T-helper 1 cell treated with Interleukin-12 subunit alpha and Interleukin-12 subunit beta and Interleukin-4 antibody, amounts not matched to agents 30 ng/mL and 1 ng/mL, for 36 hours (primary cell): ENCODE data around the gene DCLK1. TPM values are rescaled to one million over a fixed set of nuclear protein-coding genes. Genes with fewer than 3 reads are reported as not detected.

ENCODE experiments used
- intact Hi-C: fragments of 100-400 bp; cut with micrococcal nuclease; formaldehyde crosslinking; loops from one replicate; pipeline ENCODE4 v1.15.1; 2024
- total RNA-seq: library from RNA; stranded (reverse); gene quantifications from 2 replicates; pipeline ENCODE4 v1.2.3, GENCODE V29; 2022

Gene DCLK1
- total RNA-seq: not detected in 2 replicates

- intact Hi-C loops: no loop called here
Observed at GRCh38 chr13:36131222-36131930, at the start of gene DCLK1. Gene DCLK1, minus strand, starts transcription at chr13:36131382.

DNA sequence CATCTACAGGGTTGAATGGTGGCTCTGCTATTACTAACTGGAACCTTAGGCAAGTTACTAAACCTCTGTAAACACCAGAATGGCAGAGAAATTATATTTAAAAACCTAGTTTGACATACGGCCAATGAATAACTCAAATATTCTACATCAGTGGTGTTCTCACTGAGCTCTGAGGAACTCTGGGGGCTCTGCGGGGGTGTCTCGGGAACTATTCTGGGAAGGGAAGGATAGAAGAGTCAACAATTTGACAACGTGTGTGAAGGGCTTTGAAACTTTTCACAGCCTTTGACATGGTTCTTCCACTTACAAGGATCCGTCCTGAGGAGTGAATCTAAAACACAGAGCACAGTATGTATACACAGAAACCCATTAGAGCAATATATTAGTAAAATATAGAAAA, 44.4 kb upstream of the DCLK1 start:
- intact Hi-C loops: no loop called here

GRCh38 chr13:36174923-36175322, 43.7 kb upstream of the DCLK1 start:
- intact Hi-C loops: no loop called here

DNA sequence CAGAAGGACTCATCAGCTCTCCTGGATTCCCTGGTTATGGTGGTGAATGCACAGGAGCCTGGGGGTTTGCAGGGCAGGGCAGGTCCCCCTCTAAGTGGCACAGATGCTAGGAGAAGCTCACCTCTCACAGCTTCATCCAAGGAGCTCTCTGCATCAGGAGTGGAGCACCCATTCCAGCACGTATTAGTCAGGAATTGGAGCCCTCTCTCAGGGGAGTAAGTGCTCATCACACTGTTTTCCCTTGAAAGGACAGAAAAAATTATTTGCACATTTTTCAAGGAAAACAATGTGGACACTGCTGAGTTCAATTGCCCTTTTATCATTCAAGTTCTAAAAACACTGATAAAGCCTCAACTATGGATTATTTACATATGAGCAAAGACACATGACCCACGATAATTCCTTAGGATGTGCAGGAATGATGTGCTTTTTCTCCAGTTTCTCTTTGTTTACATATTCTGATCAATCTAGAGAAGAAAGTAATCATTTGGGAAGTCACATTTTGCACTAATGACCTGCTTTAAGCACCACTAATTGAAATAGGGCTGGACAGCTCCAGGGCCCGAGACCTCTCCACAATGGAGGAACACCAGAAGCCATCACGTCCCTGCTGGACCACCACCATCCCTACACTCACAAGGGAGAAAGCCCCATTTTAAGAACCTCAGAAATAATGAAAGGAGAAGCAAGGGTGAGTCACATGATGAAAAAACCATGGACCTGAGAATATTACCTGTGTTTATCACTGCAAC, 42.6 kb upstream of the DCLK1 start:
- intact Hi-C loops: no loop called here

DNA sequence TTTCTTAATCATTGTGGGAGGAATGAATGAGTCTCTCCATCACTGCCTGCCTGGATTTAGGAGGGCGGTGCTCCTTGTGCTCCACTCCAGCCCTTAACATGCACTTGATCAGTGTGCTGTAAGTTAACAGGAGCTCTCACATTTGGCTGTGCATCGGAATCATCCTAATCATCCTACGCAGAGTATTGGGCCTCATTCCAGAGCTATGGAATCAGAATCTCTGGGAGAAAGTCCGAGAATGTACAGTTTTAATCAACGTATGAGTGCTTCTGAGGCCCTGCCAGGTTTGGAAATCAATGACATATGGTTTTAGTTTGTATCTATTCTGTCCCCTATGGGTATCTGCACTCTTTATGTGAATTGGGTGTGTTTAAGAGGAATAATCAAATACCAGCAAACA, 34.9 kb upstream of the DCLK1 start:
- intact Hi-C loops: no loop called here

DNA sequence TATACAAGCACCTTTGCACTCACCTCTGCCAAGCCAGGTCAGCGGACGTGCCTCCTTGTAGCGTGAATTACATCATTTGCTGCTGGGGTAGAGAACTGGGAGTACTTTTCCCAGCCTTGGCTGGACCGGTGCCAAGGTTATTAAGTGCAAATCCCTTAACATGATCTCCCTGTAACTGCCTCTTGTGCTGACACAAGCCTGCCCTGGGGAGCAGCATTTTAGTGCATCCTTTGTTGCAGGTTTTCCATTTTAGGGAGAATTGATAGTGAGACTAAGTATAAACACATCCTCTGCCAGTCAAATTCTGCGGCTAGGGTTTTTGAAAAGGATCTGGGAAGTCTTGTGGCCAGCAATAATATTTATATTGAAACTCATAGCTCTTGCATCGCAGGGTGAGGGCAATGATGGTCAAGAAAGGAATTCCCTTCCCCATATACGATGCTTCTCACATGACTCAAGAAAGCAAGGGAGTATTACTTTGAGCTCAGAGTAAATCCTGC, 32.7 kb upstream of the DCLK1 start:
- intact Hi-C loops: no loop called here

DNA sequence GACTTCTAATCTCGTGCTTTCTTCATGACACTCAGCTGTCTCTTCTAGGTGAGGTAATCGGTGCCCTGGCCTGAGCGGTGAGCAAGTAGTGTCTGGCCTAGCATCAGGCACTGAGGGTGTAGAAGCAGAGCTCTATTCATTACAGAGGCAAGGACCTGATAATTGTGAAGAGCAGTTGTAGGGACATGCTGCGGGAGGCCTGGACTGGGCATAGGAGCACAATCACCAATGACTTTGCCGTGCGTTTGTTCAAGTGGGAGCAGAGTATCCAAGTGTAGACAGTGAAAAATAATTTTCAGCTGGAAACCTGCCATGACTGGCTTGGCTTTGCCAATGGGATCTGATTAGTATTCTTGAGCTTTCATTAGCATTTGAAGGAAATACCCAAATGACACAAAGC, 32.1 kb upstream of the DCLK1 start:
- intact Hi-C loops: no loop called here

DNA sequence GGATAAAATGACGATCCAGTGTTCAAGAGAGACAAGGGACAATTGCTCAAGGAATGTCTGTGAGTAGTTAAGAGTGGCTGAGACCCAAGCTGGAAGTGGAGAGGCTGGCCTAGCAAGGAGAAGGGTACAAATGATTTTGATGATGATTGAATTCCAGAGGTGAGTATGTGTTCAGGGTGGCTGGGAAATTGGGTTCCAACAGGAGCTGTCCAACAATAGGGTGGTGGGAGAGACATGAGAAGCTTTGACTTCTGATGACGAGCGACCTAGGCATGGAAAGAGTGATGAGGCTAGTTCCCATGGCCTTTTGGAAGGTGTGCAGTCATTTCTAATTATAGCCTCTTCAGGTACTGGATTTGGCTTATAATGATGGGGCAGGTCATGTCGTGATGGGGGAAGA, 29.1 kb upstream of the DCLK1 start:
- intact Hi-C loops: no loop called here

DNA sequence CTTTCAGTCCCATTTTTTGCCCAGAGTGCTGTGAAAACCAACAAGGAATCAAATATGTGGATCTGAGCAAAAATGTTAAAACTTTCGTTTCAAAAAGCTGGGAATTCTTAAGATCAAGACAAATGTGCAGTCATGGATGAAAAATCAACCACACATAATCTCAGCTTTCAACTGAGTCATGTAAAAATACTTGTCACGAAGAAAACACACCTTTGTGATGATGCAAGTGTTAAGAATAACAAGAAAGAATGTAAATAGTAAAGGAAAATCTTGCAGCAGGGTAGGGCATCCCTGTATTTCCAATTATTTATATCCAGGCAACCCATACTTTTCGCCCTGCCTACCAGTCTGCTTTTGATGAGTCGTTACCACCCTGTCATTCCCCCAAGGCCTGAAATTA, 27.4 kb upstream of the DCLK1 start:
- intact Hi-C loops: no loop called here

GRCh38 chr13:36157480-36157879, 26.3 kb upstream of the DCLK1 start:
- intact Hi-C loops: no loop called here

DNA sequence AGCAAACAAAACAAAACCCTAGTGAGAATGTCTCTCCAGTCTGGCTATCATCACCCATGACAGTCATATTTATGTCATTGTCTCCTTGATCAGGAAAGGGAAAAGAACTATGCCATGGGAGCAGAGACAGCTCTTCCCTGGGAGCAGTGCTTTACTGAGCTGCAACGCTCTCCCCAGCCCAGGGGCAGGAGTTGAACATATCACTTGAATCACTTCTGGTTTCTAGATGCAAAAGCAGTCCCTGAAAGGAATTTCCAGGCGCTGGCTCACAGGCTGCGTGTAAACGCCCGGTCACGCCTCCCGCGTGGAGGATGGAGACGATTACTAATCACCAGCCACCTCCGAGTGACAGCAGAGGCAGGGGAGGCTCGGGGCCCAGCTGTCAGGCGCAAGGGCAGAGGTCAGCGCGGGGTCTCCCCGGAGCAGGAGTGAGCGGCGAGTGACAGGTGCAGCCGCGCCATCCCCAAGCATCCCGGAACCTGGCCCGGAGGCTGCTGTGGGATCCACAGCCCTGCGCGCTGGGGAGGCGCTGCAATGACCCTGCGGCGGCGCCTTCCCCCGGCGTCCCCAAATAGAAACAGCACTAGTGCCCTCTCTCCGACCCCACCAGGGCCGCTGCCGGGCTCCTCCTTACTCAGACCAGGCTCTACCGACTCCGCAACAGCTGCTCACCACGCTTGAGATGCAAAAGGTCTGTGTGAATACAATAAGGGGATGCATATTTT, 23.5 kb upstream of the DCLK1 start:
- intact Hi-C loops: no loop called here

- intact Hi-C loops: no loop called here
Observed at GRCh38 chr13:36151591-36151990, 20.4 kb upstream of the DCLK1 start.

DNA sequence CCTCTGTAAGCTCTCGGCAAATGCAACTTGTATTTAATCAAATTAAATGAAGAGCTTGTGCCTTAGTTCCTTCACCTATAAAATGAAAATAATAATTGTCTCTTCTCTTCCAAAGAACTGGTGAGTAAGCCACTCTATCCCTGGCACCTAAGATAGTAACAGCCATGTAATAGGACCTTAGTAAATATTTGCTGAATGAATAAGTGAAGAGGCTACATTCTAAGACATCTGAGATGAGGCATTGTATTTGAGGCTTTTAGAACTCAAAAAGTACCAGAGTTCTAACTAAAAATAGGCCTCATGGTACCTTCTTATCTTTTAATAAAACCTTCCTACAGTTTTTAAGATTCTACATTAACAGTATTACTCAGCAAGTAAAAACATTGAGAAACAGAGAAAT, 17.3 kb upstream of the DCLK1 start:
- intact Hi-C loops: no loop called here

DNA sequence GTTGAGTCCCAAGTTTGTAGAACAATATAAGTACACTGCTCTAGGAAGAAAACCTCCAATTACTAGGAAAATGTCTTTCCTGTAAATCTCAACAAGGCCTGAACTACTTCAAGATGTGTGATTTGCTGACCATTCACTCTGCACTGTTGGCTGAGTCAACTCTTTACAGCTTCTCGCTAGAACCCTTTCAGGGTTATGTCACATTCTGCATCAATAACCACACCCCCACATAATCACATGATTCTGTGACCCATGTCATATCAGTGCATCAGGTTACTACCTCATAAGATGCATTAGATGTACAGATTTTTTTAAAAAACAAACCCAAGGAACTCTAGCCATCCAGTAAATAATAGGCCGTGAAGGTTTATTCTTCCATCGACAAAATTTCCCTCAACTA, 16.1 kb upstream of the DCLK1 start:
- intact Hi-C loops: no loop called here

GRCh38 chr13:36146511-36147269, 15.5 kb upstream of the DCLK1 start:
- intact Hi-C loops: no loop called here

DNA sequence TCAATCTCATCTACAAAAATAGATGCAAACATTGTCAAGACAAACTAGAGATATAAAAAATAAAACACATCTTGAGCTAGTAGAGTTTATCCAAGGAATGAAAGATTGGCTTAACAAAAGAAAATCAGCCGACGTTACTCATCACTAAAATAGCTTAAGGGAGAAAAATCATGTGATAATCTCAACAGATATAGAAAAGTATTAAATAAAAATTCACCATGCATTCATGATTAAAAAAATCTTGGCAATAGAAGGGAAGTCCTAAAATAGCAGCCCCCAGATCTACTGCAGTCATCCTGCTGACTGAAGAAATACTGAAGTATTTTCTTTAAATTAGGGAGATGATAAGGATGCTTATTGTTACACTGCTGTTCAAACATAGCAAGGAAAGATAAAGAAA, 12.6 kb upstream of the DCLK1 start:
- intact Hi-C loops: no loop called here

- intact Hi-C loops: no loop called here
Observed at GRCh38 chr13:36142735-36143134, 11.6 kb upstream of the DCLK1 start.

GRCh38 chr13:36135876-36136275, 4.7 kb upstream of the DCLK1 start:
- intact Hi-C loops: no loop called here

DNA sequence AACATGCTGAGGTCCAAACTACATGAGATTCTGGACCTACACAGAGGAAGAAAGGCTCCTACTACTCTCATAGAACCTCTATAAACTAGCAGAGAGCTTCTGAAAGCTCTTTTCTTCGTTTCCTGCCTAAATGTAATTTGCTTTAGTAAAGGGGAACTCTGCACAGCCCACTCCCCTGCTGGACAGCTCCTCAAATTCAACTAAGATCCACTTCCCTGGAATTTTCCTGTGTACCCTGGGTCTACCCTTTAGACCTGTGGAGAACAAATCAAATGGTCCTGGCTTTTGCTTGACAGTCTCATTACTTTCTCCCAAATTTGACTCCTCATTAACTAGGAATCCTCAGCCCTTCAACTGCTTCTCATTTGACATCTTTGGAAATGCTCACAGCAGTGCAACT, 3.5 kb upstream of the DCLK1 start:
- intact Hi-C loops: no loop called here

DNA sequence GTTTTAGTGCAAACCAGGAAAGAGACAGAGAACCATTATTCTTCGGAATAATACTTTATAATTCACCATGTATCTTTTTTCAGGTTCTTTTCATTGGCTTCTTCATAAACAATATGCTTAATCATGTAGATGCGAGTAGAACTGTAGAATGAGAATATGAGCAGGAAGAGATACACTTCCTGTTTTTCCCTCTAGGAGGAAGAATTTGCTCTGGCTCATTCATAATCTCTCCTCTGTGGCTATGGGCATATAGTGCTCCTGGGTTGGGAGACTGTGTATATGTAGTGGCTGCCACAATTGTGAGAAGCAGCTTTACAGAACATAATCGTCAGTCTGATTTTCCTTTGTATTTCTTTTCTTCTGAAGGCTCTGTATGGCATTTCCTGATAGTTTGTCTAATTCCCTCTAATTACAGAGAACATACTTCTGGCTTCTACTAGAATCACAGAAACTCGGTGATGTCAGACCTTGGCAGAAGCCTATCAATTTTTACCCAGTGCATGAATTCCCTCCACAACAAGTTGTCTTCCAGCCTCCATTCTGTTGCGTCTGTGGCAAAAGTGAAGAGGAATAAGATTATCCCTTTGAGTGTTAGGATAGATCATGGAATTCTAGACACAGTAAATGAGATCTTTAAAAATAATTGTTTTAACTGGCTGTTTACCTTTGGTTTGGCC, 2.9 kb upstream of the DCLK1 start:
- intact Hi-C loops: no loop called here

GRCh38 chr13:36132376-36132775, 1.2 kb upstream of the DCLK1 start:
- intact Hi-C loops: no loop called here
